HCT116 (cell line): ENCODE measurements around the gene COPS8. TPM values are rescaled to one million over a fixed set of nuclear protein-coding genes. Genes with fewer than 3 reads are reported as not detected.

Experiments used
- ATAC-seq: fragments of 200-7000 bp; cut with Tn5 transposase; 2 replicates; pipeline ENCODE4 v1.9.1; 2020; ENCODE audit warnings: mild to moderate bottlenecking, moderate library complexity
- BruUV-seq: library from RNA; stranded (reverse); fragments of 400-500 nt; replicated peaks from 2 replicates; lab custom pipeline; 2021; lab: Mats Ljungman, UMichigan
- CTCF ChIA-PET: fragments of 300-600 bp; sonication (Branson Sonifier 250); formaldehyde crosslinking; loops from one replicate; lab custom pipeline; 2021; ENCODE audit warnings: antibody characterized with exemption; lab: Charles Lee
- POLR2A ChIA-PET: fragments of 300-600, 350-600 bp; sonication (Branson Sonifier 250); formaldehyde crosslinking; loops from one replicate; lab custom pipeline; 2021; ENCODE audit warnings: antibody characterized with exemption; lab: Charles Lee
- RAD21 ChIA-PET, 2 experiments: fragments of 300-600 bp; sonication (Branson Sonifier 250); formaldehyde crosslinking; loops; one replicate each; lab custom pipeline; 2023; ENCODE audit warnings: low total read pairs in 2 of 2; ENCODE audit not compliant: uncharacterized antibody in 2 of 2, unreplicated experiment in 2 of 2, low non-redundant PET in 1 of 2; lab: Charles Lee
- DNase-seq: peaks from one replicate; pipeline ENCODE4 v3.0.0-alpha.2; 2010; ENCODE audit warnings: low read depth, low spot score
- H2AFZ ChIP-seq: fragments of 200-600 bp; shearing (Covaris generic), sonication (generic); 2 replicates; pipeline ENCODE4 v1.6.1; 2017; ENCODE audit warnings: low read depth, mixed run types, mixed read lengths, antibody characterized with exemption, low read length; ENCODE audit not compliant: poor library complexity, severe bottlenecking
- H3K27ac ChIP-seq: 2 replicates; pipeline ENCODE4 v1.5.1; 2012; ENCODE audit warnings: low read depth, low read length
- H3K27me3 ChIP-seq: fragments of 200-600 bp; sonication (generic); 2 replicates; pipeline ENCODE4 v1.6.1; 2016; ENCODE audit warnings: mixed run types, low read length, mixed read lengths; ENCODE audit not compliant: insufficient read depth
- H3K36me3 ChIP-seq, 2 experiments: fragments of 200-500 bp in 1 of 2; fragments of 200-600 bp in 1 of 2; sonication (Bioruptor generic) in 1 of 2; sonication (generic) in 1 of 2; 2 replicates each; pipeline versions ENCODE4 v1.5.1 to v1.6.1; 2014 to 2016; ENCODE audit warnings: low read length in 2 of 2, inconsistent platforms in 1 of 2, mixed read lengths in 1 of 2, mixed run types in 1 of 2; ENCODE audit not compliant: insufficient read depth in 2 of 2, control insufficient read depth in 1 of 2
- H3K4me1 ChIP-seq, 2 experiments: fragments of 200-600 bp in 1 of 2; sonication (generic) in 1 of 2; 2 replicates each; pipeline versions ENCODE4 v1.5.1 to v1.6.1; 2012 to 2017; ENCODE audit warnings: low read length in 2 of 2, inconsistent platforms in 1 of 2, mild to moderate bottlenecking in 1 of 2, mixed read lengths in 1 of 2, mixed run types in 1 of 2, moderate library complexity in 1 of 2; ENCODE audit not compliant: insufficient read depth in 2 of 2, control insufficient read depth in 1 of 2
- H3K4me2 ChIP-seq: fragments of 200-600 bp; sonication (generic); 2 replicates; pipeline ENCODE4 v1.6.1; 2017; ENCODE audit warnings: mixed run types, low read length, mixed read lengths
- H3K4me3 ChIP-seq, 2 experiments: fragments of 200-600 bp in 1 of 2; sonication (generic) in 1 of 2; replicated peaks in 1 of 2; 2 replicates each; pipeline ENCODE4 v1.5.1; 2011 to 2016; ENCODE audit warnings: low read length in 2 of 2, control low read depth in 1 of 2, low read depth in 1 of 2, mild to moderate bottlenecking in 1 of 2, mixed read lengths in 1 of 2, mixed run types in 1 of 2
- H3K79me2 ChIP-seq: fragments of 200-600 bp; sonication (generic); 2 replicates; pipeline ENCODE4 v1.6.1; 2017; ENCODE audit warnings: mild to moderate bottlenecking, mixed run types, low read length, moderate library complexity, mixed read lengths; ENCODE audit not compliant: insufficient read depth
- H3K9ac ChIP-seq: fragments of 200-600 bp; sonication (generic); 2 replicates; pipeline ENCODE4 v1.6.1; 2016; ENCODE audit warnings: low read length, mixed read lengths
- H3K9me2 ChIP-seq: fragments of 200-600 bp; sonication (generic), shearing (Covaris generic); 2 replicates; pipeline ENCODE4 v1.6.1; 2017; ENCODE audit warnings: mixed run types, mild to moderate bottlenecking, moderate library complexity; ENCODE audit not compliant: insufficient read depth
- H3K9me3 ChIP-seq, 2 experiments: fragments of 200-500 bp in 1 of 2; fragments of 200-600 bp in 1 of 2; sonication (Bioruptor generic) in 1 of 2; sonication (generic) in 1 of 2; 2 replicates each; pipeline ENCODE4 v1.6.1; 2014 to 2017; ENCODE audit warnings: low read length in 2 of 2, mixed read lengths in 2 of 2, inconsistent platforms in 1 of 2, low read depth in 1 of 2, mild to moderate bottlenecking in 1 of 2, mixed run types in 1 of 2, moderate library complexity in 1 of 2; ENCODE audit not compliant: control insufficient read depth in 1 of 2, insufficient read depth in 1 of 2
- H4K20me1 ChIP-seq: fragments of 200-600 bp; sonication (generic), shearing (Covaris generic); 2 replicates; pipeline ENCODE4 v1.6.1; 2017; ENCODE audit warnings: mixed run types, mild to moderate bottlenecking, moderate library complexity; ENCODE audit not compliant: insufficient read depth
- CBX3 ChIP-seq: IDR thresholded peaks from 2 replicates; pipeline ENCODE4 v1.6.1; 2012; ENCODE audit warnings: low read depth
- CEBPB ChIP-seq: IDR thresholded peaks from 2 replicates; pipeline ENCODE4 v1.6.1; 2012; ENCODE audit warnings: low read depth
- CTCF ChIP-seq, 3 experiments: fragments of 200-600 bp in 1 of 3; sonication (generic) in 1 of 3; IDR thresholded peaks in 2 of 3; conservative IDR thresholded peaks in 1 of 3; 2 replicates each; pipeline ENCODE4 v1.5.1; 2012 to 2017; ENCODE audit warnings: low read depth in 2 of 3, low read length in 2 of 3, antibody characterized with exemption in 1 of 3, borderline replicate concordance in 1 of 3, control low read depth in 1 of 3, mild to moderate bottlenecking in 1 of 3, mixed read lengths in 1 of 3, mixed run types in 1 of 3, moderate library complexity in 1 of 3; ENCODE audit not compliant: insufficient read depth in 1 of 3
- ELF1 ChIP-seq: IDR thresholded peaks from 2 replicates; pipeline ENCODE4 v1.6.1; 2012; ENCODE audit warnings: low read depth, borderline replicate concordance
- EZH2 ChIP-seq: fragments of 200-600 bp; sonication (generic); IDR thresholded peaks from 2 replicates; pipeline ENCODE4 v1.6.1; 2017; ENCODE audit warnings: antibody characterized with exemption, mixed run types
- EZH2phosphoT487 ChIP-seq: fragments of 200-600 bp; IDR thresholded peaks from 2 replicates; pipeline ENCODE4 v1.6.1; 2018; ENCODE audit warnings: antibody characterized with exemption, borderline replicate concordance
- FOSL1 ChIP-seq: IDR thresholded peaks from 2 replicates; pipeline ENCODE4 v1.6.1; 2012; ENCODE audit warnings: low read depth
- POLR2A ChIP-seq: IDR thresholded peaks from 2 replicates; pipeline ENCODE4 v1.7.0; 2011; ENCODE audit warnings: borderline replicate concordance; ENCODE audit not compliant: insufficient read depth, insufficient read length; ENCODE audit errors: extremely low read depth
- POLR2AphosphoS5 ChIP-seq: IDR thresholded peaks from 2 replicates; pipeline ENCODE4 v1.6.1; 2011; ENCODE audit warnings: mild to moderate bottlenecking, low read depth, low read length, moderate library complexity
- RAD21 ChIP-seq: IDR thresholded peaks from 2 replicates; pipeline ENCODE4 v1.6.1; 2012; ENCODE audit warnings: low read depth, mild to moderate bottlenecking
- SP1 ChIP-seq: IDR thresholded peaks from 2 replicates; pipeline ENCODE4 v1.6.1; 2012; ENCODE audit warnings: low read depth
- SRF ChIP-seq: IDR thresholded peaks from 2 replicates; pipeline ENCODE4 v1.6.1; 2012; ENCODE audit warnings: low read depth
- TCF7L2 ChIP-seq: IDR thresholded peaks from 2 replicates; pipeline ENCODE4 v1.7.0; 2011; ENCODE audit warnings: borderline replicate concordance, inconsistent platforms; ENCODE audit not compliant: insufficient read depth, insufficient read length; ENCODE audit errors: extremely low read depth
- YY1 ChIP-seq: IDR thresholded peaks from 2 replicates; pipeline ENCODE4 v1.6.1; 2011; ENCODE audit warnings: low read length, low read depth, moderate library complexity, mild to moderate bottlenecking; ENCODE audit not compliant: insufficient replicate concordance; ENCODE audit errors: extremely low read depth
- ZFX ChIP-seq: fragments of 450-650 bp; IDR thresholded peaks from 2 replicates; pipeline ENCODE4 v1.6.1; 2017
- intact Hi-C: fragments of 100-400 bp; cut with micrococcal nuclease; formaldehyde crosslinking; loops from 2 replicates; pipeline ENCODE4 v1.10.0; 2022
- total RNA-seq: library from RNA; stranded (reverse); gene quantifications from one replicate; pipeline ENCODE4 v1.2.1, GENCODE V29; 2021; ENCODE audit not compliant: unreplicated experiment
- TF ChIP-seq, protein P1 (sequence below): IDR thresholded peaks from 2 replicates; pipeline ENCODE4 v1.6.1; 2012
- TF ChIP-seq, protein P2 (sequence below): IDR thresholded peaks from 2 replicates; pipeline ENCODE4 v1.6.1; 2011; ENCODE audit warnings: mild to moderate bottlenecking, low read length, moderate library complexity; ENCODE audit not compliant: insufficient replicate concordance; ENCODE audit errors: extremely low read depth
- TF ChIP-seq, protein P3 (sequence below): IDR thresholded peaks from 2 replicates; pipeline ENCODE4 v1.6.1; 2012; ENCODE audit warnings: low read depth

COPS8 gene
- total RNA-seq, 1 experiment from 2014 or later = 42.2 TPM

- no peak for TF ChIP-seq YY1
- TF ChIP-seq CEBPB = no peak
- no peak for TF ChIP-seq ZFX
- no peak for TF ChIP-seq FOSL1
- no peak for TF ChIP-seq POLR2A
- TF ChIP-seq EZH2 = no peak
- TF ChIP-seq, protein P1, sequence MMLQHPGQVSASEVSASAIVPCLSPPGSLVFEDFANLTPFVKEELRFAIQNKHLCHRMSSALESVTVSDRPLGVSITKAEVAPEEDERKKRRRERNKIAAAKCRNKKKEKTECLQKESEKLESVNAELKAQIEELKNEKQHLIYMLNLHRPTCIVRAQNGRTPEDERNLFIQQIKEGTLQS = no peak
- no peak for TF ChIP-seq TCF7L2
- no peak for TF ChIP-seq SRF
- TF ChIP-seq, protein P2, sequence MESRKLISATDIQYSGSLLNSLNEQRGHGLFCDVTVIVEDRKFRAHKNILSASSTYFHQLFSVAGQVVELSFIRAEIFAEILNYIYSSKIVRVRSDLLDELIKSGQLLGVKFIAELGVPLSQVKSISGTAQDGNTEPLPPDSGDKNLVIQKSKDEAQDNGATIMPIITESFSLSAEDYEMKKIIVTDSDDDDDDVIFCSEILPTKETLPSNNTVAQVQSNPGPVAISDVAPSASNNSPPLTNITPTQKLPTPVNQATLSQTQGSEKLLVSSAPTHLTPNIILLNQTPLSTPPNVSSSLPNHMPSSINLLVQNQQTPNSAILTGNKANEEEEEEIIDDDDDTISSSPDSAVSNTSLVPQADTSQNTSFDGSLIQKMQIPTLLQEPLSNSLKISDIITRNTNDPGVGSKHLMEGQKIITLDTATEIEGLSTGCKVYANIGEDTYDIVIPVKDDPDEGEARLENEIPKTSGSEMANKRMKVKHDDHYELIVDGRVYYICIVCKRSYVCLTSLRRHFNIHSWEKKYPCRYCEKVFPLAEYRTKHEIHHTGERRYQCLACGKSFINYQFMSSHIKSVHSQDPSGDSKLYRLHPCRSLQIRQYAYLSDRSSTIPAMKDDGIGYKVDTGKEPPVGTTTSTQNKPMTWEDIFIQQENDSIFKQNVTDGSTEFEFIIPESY = no peak
- TF ChIP-seq, protein P3, sequence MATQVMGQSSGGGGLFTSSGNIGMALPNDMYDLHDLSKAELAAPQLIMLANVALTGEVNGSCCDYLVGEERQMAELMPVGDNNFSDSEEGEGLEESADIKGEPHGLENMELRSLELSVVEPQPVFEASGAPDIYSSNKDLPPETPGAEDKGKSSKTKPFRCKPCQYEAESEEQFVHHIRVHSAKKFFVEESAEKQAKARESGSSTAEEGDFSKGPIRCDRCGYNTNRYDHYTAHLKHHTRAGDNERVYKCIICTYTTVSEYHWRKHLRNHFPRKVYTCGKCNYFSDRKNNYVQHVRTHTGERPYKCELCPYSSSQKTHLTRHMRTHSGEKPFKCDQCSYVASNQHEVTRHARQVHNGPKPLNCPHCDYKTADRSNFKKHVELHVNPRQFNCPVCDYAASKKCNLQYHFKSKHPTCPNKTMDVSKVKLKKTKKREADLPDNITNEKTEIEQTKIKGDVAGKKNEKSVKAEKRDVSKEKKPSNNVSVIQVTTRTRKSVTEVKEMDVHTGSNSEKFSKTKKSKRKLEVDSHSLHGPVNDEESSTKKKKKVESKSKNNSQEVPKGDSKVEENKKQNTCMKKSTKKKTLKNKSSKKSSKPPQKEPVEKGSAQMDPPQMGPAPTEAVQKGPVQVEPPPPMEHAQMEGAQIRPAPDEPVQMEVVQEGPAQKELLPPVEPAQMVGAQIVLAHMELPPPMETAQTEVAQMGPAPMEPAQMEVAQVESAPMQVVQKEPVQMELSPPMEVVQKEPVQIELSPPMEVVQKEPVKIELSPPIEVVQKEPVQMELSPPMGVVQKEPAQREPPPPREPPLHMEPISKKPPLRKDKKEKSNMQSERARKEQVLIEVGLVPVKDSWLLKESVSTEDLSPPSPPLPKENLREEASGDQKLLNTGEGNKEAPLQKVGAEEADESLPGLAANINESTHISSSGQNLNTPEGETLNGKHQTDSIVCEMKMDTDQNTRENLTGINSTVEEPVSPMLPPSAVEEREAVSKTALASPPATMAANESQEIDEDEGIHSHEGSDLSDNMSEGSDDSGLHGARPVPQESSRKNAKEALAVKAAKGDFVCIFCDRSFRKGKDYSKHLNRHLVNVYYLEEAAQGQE = no peak
- TF ChIP-seq RAD21 = no peak
- no peak for TF ChIP-seq SP1
- no peak for TF ChIP-seq CTCF (IDR thresholded peaks at IDR 0.05 in 2 of 3, conservative IDR thresholded peaks at IDR 0.05 in 1 of 3; ENCODE audit: borderline replicate concordance in 1 of 3, insufficient read depth in 1 of 3, low read depth in 2 of 3, low read length in 2 of 3)
- TF ChIP-seq CBX3 = no peak
- TF ChIP-seq EZH2phosphoT487 = no peak
- no peak for TF ChIP-seq ELF1
- no peak for TF ChIP-seq POLR2AphosphoS5
- H3K9me3 ChIP-seq = no peaks in the 10 kb centered on the region
- H3K9me2 ChIP-seq = no peaks in the 10 kb centered on the region
- H3K27ac ChIP-seq = no peak overlapping the region
- ChIA-PET RAD21 (no interaction called here), POLR2A (no interaction called here), CTCF (no interaction called here)
- H3K27me3 ChIP-seq = no peaks in the 10 kb centered on the region
- DNase-seq (no peak), ATAC-seq (no peak)
- BruUV-seq = no TSS peak
- H2AFZ ChIP-seq = no peak overlapping the region
- H3K79me2 ChIP-seq = peaks cover 46% of the 10 kb centered on the region
- intact Hi-C loops = no loop called here
- no peaks in the 10 kb centered on the region for H3K4me1 ChIP-seq
- peaks cover 29 to 42% of the 10 kb centered on the region in 2 experiments for H3K36me3 ChIP-seq
- H3K9ac ChIP-seq = no peak overlapping the region
- H4K20me1 ChIP-seq = no peaks in the 10 kb centered on the region
- no peak overlapping the region for H3K4me2 ChIP-seq
- no peak overlapping the region for H3K4me3 ChIP-seq
These were observed 10.5 kb downstream of the COPS8 start for GRCh38 chr2:237096201-237096600.
